HG03280 (cell line): ENCODE measurements around the gene GOLGA8M.
"Not testable (repeated sequence)": the region's sequence is repeated elsewhere in the genome, so short reads cannot be mapped to it uniquely, and the experiment has no call there.

Experiments used
- ATAC-seq: cut with Tn5 transposase; IDR thresholded peaks from one replicate; pipeline ENCODE4 v1.9.1; 2021; ENCODE audit warnings: mild to moderate bottlenecking, moderate library complexity; ENCODE audit not compliant: unreplicated experiment

GOLGA8M gene

GRCh38 chr15:28664575-28664974 is 47.6 kb downstream of the GOLGA8M start:
- not testable (repeated sequence) for ATAC-seq

GRCh38 chr15:28663717-28664116 is 48.5 kb downstream of the GOLGA8M start:
- not testable (repeated sequence) for ATAC-seq

- ATAC-seq: not testable (repeated sequence)
Measured at GRCh38 chr15:28660750-28661149, 51.5 kb downstream of the GOLGA8M start.

GRCh38 chr15:28656018-28656360 is 56.2 kb downstream of the GOLGA8M start:
- not testable (repeated sequence) for ATAC-seq

- not testable (repeated sequence) for ATAC-seq
Measured at GRCh38 chr15:28655329-28656017, 56.7 kb downstream of the GOLGA8M start.

GRCh38 chr15:28654194-28654593 is 58.0 kb downstream of the GOLGA8M start:
- not testable (repeated sequence) for ATAC-seq

- not testable (repeated sequence) for ATAC-seq
Measured at GRCh38 chr15:28652538-28652937, 59.7 kb downstream of the GOLGA8M start.
